ENCODE results near the gene ST6GAL1. TPM values are rescaled to one million over a fixed set of nuclear protein-coding genes. Genes with fewer than 3 reads are reported as not detected.

The ST6GAL1 gene
- total and polyA plus RNA-seq, 2 of the 13 experiments (the other 11 are each of a cell fraction or from before 2014, with no cell fraction given) = 79.9 to 164 TPM

GRCh38 chr3:187039723-187040414 lies 109.5 kb downstream of the ST6GAL1 start (continued):
- TF ChIP-seq ELF1 (CRISPR knock-in tag; IDR thresholded peaks at IDR 0.05) = no peak
- TF ChIP-seq ZNF235 (CRISPR knock-in tag; IDR thresholded peaks at IDR 0.05; ENCODE audit: borderline replicate concordance) = no peak
- TF ChIP-seq ZNF550 (CRISPR knock-in tag; IDR thresholded peaks at IDR 0.05; ENCODE audit: borderline replicate concordance) = no peak
- TF ChIP-seq ZNF615 (CRISPR knock-in tag; IDR thresholded peaks at IDR 0.05; ENCODE audit: borderline replicate concordance) = no peak
- no peak for TF ChIP-seq HNRNPK (IDR thresholded peaks at IDR 0.05; ENCODE audit: low read depth, low read length, poor library complexity, severe bottlenecking)
- 0 out of 2 replicates have a peak, but pooled peaks have one; percentile 6 for TF ChIP-seq ZMAT3 (CRISPR knock-in tag; conservative IDR thresholded peaks at IDR 0.05)
- TF ChIP-seq ZNF362 (CRISPR knock-in tag; IDR thresholded peaks at IDR 0.05; ENCODE audit: borderline replicate concordance) = no peak
- TF ChIP-seq NPAS2 (CRISPR knock-in tag; IDR thresholded peaks at IDR 0.05; ENCODE audit: borderline replicate concordance) = no peak
- no peak for TF ChIP-seq MIER2 (CRISPR knock-in tag; IDR thresholded peaks at IDR 0.05)
- TF ChIP-seq HMGXB4 (CRISPR knock-in tag; IDR thresholded peaks at IDR 0.05; ENCODE audit: borderline replicate concordance in 1 of 2, low read depth in 1 of 2) = 0 out of 4 replicates have a peak, but pooled peaks of 1 of the 2 experiments have one; percentile 9
- TF ChIP-seq ZNF609 (CRISPR knock-in tag; IDR thresholded peaks at IDR 0.05; ENCODE audit: borderline replicate concordance) = no peak
- TF ChIP-seq FIP1L1 (IDR thresholded peaks at IDR 0.05; ENCODE audit: borderline replicate concordance, insufficient read depth, low read depth, low read length) = no peak
- TF ChIP-seq HNF1A (IDR thresholded peaks at IDR 0.05; ENCODE audit: low read depth) = no peak
- TF ChIP-seq HNF1A (CRISPR knock-in tag; IDR thresholded peaks at IDR 0.05; ENCODE audit: borderline replicate concordance) = peak; percentile 30; the same call in 1 of the 2 replicates
- no peak for TF ChIP-seq ZFP36L2 (CRISPR knock-in tag; IDR thresholded peaks at IDR 0.05)

All from HepG2 (cell line).